Adipocyte (in vitro differentiated cells): Measurements from ENCODE around the gene NR1H2.
A peak's percentile ranks its signal among the peaks of the same experiment; 100 is the strongest.
"Not testable (repeated sequence)": the region's sequence is repeated elsewhere in the genome, so short reads cannot be mapped to it uniquely, and the experiment has no call there.

Source experiments
- DNase-seq: peaks from one replicate; pipeline ENCODE4 v3.0.0-alpha.2; 2015; ENCODE audit warnings: low read depth
- H3K27me3 ChIP-seq: replicated peaks from 2 replicates; pipeline ENCODE4 v1.7.0; 2013; ENCODE audit warnings: mild to moderate bottlenecking, low read length, moderate library complexity; ENCODE audit not compliant: control insufficient read depth, insufficient read depth
- H3K36me3 ChIP-seq: 2 replicates; pipeline ENCODE4 v1.7.0; 2013; ENCODE audit warnings: low read length, mild to moderate bottlenecking, moderate library complexity; ENCODE audit not compliant: control insufficient read depth, insufficient read depth, severe bottlenecking
- H3K4me1 ChIP-seq: 2 replicates; pipeline ENCODE4 v1.7.0; 2013; ENCODE audit warnings: mild to moderate bottlenecking, low read length, moderate library complexity; ENCODE audit not compliant: control insufficient read depth, insufficient read depth
- H3K4me3 ChIP-seq: 2 replicates; pipeline ENCODE4 v1.7.0; 2013; ENCODE audit warnings: mild to moderate bottlenecking, low read length, moderate library complexity
- H3K9ac ChIP-seq: 2 replicates; pipeline ENCODE4 v1.7.0; 2013; ENCODE audit warnings: mild to moderate bottlenecking, low read length, moderate library complexity
- H3K9me3 ChIP-seq: 2 replicates; pipeline ENCODE4 v1.7.0; 2013; ENCODE audit warnings: mild to moderate bottlenecking, low read length, moderate library complexity; ENCODE audit not compliant: control insufficient read depth

NR1H2 gene

DNA sequence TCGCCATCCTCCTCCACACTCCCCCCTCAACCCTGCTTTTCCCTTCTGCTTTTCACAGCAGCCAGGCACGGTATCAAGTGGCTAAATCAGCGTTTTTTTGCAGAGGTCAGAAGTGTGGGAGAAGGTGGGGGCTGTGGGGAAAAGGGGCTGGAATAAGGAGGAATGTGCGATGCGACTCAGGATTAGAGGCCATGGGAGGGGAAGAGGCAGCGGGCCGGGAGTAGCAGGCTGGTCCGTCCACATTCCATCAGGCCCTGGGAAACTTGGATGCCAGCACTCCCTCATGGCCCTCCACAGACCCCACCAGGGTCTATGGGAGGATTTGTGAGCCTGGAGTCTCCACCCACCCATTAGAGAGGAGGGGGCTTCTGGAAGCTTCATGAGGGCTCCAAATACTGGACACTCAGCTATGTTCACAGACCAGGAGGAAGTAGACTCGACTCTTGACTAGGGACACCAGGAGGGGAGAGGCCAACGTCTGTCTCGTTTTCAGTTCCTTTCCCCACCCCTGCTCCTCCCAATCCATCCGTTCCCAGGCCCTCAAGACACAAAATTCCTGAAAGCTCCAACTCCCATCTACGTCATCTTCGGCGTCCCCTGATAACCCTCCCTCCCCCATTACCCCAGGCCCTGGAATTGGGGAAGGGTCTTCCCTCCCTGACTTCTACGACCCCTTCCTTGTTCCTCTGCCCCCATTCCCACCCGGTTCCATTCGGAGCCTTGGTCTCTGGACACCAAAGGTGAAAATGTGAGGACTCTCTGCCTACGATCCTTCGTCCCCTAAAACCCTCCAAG, 43.8 kb upstream of the NR1H2 start:
- Histone ChIP-seq H3K9ac (no peak overlapping the region), H3K4me3 (no peak overlapping the region), H3K27me3 (peaks cover 36% of the 10 kb centered on the region), H3K9me3 (no peaks in the 10 kb centered on the region), H3K36me3 (no peaks in the 10 kb centered on the region), H3K4me1 (peaks cover 9% of the 10 kb centered on the region)
- no peak for DNase-seq

DNA sequence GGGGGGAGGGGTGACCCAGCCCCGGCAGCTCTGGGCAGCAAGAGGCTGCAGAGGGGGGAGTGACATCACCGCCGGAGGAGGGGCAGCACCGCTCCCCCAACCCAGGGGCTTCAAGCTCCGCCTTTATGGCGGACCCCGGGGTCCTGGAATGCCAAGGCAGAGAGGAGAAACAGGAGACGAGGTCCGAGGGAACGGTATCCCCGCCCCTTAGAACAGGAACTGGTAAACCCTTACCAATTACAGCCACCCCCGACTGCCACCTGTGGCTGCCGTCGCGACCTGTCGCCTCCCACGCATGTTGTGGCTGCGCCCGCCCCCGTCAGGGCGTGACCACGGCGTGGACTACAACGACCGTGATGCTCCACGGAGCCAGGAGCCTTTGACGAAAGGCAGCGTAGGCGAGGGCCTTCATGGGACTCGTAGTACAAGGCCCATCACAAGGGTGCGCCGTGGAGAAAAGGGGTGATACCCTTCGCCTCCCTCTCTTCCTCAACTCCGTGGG, 43.0 kb upstream of the NR1H2 start:
- peak overlapping the region; percentile 79 for H3K4me3 ChIP-seq
- no peaks in the 10 kb centered on the region for H3K9me3 ChIP-seq
- peaks cover 9% of the 10 kb centered on the region for H3K4me1 ChIP-seq
- H3K9ac ChIP-seq: peak overlapping the region; percentile 70
- H3K27me3 ChIP-seq: peaks cover 35% of the 10 kb centered on the region
- H3K36me3 ChIP-seq: no peaks in the 10 kb centered on the region
- peak; percentile 88 for DNase-seq

DNA sequence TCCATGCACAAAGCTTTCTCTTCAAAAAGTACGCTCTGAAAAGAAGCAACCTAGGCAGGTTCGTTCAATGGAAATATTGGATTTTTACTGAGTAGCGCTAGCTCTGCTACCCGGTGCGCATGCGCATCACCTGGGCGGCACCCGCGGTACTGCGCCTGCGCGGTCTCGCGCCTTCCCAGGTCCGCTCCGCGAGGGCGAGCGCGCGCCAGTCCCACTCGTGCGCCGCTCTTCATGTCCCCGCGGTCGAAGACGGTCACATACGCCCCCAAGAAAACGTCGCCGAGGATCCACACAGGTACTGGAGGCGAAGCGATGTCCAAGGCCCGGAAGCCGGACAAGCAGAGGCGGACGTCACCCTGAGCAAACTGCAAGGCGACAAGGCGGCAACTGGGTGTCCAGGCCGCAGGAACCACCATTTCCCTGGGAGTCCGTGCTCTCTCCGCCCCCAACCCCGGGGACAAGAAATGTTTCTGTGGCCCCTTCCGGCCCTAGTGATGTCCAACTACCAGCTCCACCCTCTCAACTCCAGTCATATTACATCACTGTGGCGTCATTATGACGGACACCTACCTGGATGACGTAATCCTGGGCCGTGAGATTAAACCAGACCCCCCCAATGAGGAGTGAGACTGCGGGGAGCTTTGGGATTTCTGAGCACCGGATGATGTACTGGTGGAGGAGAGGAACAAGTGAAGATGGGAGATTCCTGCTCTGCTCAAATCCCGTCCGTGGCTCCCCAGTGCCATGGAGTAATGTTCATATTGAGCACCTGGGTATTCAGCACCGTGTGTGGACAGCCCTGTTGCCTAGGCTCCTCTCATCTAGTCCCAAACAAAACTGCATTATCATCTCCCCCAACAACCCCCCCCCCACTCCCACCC, 42.3 kb upstream of the NR1H2 start:
- Histone ChIP-seq H3K4me1 (peaks cover 9% of the 10 kb centered on the region), H3K9ac (peak overlapping the region; percentile 70), H3K27me3 (peaks cover 35% of the 10 kb centered on the region), H3K36me3 (no peaks in the 10 kb centered on the region), H3K9me3 (no peaks in the 10 kb centered on the region), H3K4me3 (peak overlapping the region; percentile 79)
- peak; percentile 84 for DNase-seq

DNA sequence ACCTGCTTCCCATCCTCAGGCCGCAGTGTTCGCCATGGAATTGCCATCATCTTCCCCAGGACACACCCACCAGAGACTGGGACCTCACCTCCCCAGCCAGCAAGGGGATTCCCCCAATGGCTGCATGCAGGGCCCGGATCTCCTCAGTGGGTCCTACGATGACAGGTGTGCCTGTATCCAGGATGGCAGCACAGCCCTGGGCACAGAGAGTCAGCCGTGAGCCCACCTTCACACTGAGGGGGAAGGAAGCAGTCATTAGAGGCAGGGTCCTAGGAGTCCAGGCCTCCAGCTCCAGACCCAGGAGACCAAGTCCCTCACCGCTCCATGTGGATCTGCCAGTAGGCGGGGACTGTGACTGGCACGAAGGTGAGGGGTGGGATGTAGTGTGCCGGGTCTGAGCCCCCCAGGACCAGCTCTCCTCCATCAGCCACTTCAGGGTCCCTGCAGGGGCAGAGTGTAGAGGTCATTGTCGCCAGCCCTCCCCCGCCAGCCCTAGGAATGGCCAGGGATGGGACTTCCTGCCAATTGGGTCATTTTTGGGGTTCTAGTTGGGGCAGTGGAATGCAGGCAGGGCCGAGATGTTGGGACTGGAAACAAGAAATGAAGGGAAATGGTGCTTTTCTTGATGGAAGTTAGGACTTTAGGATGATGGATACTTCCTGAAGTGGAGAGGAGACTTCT, 41.4 kb upstream of the NR1H2 start:
- H3K4me3 ChIP-seq: no peak overlapping the region
- H3K9ac ChIP-seq: no peak overlapping the region
- H3K4me1 ChIP-seq: peaks cover 9% of the 10 kb centered on the region
- peaks cover 32% of the 10 kb centered on the region for H3K27me3 ChIP-seq
- H3K9me3 ChIP-seq: no peaks in the 10 kb centered on the region
- no peak for DNase-seq
- no peaks in the 10 kb centered on the region for H3K36me3 ChIP-seq

DNA sequence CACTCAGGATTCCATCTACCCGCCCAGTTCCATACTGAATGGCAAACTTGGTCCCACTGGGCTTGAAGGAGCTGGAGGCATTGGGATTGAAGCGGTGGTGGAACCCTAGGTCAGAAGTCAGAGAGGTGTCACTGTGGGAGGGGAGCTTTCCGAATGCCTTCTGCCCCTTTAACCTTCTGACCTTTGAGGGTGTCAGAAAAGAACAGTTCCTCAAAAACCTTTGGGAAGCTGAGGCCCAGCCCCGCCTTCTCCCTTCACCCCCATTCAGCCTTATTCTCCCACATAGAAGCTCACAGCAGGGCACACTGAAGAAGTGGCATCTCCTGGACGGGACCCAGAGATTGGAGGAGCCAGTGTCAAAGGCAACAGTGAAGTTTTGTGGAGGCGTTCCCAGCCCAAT, 39.2 kb upstream of the NR1H2 start:
- not testable (repeated sequence) for H3K36me3 ChIP-seq, H3K4me1 ChIP-seq, H3K4me3 ChIP-seq, DNase-seq, H3K9ac ChIP-seq, H3K9me3 ChIP-seq
- peaks cover 18% of the 10 kb centered on the region for H3K27me3 ChIP-seq

DNA sequence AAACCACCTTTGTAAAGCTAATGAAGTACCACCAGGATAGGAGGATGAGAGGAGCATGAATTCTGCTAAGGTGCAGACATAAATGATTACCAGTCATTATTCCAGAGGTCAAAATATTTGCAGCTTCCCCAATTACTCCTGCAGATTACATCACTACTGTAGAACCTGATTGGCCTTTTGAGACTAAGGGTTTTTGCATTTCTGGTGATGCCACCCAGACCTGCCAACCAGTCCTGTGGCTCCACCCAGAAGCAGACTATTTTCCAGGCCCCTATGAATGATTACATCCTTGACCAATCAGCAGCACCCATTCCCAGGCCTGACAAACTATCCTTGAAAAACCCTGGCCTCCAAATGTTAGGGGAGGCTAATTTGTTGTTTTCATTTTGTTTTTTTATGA, 35.9 kb upstream of the NR1H2 start:
- Histone ChIP-seq H3K27me3 (peaks cover 8% of the 10 kb centered on the region), H3K9ac (no peak overlapping the region), H3K9me3 (peaks cover 17% of the 10 kb centered on the region), H3K4me3 (no peak overlapping the region), H3K36me3 (no peaks in the 10 kb centered on the region), H3K4me1 (no peaks in the 10 kb centered on the region)
- DNase-seq: no peak

DNA sequence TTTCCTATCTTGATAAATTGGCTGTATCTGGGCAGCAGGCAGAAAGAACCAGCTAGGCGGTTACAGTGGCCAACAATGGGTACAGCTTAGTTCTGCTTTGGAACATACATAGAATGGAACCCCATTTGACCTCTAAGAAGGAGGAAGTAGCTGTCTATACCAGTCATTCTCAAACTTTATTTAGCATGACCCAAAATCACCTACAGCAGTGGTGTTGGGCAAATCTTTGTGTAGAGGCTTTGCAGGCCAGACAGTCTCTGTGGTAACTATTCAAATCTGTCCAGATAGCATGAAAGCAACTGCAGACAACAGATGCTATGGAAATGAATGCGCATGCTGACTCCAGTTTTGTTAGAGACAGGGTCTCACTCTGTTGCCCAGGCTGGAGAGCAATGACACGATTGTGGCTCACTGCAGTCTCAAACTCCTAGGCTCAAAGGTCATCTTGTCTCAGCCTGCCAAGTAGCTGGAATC, 35.1 kb upstream of the NR1H2 start:
- H3K4me3 ChIP-seq: no peak overlapping the region
- DNase-seq: no peak
- H3K9ac ChIP-seq: no peak overlapping the region
- H3K4me1 ChIP-seq: no peaks in the 10 kb centered on the region
- peaks cover 4% of the 10 kb centered on the region for H3K27me3 ChIP-seq
- peaks cover 20% of the 10 kb centered on the region for H3K9me3 ChIP-seq
- no peaks in the 10 kb centered on the region for H3K36me3 ChIP-seq

DNA sequence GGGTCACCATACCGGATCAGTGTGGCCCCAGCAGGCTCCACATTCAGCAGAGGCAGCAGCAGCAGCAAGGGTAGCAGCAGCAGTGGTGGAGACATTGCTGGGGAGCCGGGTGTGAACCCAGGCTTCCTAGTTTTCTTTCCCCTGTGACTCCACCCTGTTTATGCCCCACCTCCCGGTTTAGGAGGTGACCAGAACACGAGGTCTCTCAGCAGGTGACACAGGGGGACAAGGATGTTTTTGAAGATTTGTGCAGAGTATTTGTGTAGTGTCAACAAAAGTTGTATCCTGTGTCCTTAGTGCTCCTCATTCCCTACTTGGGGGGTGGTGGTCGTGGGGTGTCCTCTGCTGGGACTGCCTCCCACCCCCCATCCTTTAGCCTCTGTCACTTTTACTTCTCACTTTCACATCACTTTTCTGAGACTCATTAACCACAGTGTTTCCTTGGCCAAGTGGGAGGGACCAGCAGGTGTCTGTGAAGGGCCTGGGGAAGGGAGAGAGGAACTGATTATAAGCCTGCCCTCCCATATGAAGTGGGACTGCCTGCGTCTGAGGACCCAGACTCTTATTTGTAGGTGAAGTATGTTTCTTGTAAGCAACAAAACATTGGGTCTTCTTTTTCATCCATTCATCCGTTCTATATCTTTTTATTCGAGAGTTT, 31.5 kb upstream of the NR1H2 start:
- peaks cover 3% of the 10 kb centered on the region for H3K27me3 ChIP-seq
- no peaks in the 10 kb centered on the region for H3K4me1 ChIP-seq
- no peak for DNase-seq
- H3K4me3 ChIP-seq: no peak overlapping the region
- peaks cover 22% of the 10 kb centered on the region for H3K9me3 ChIP-seq
- no peaks in the 10 kb centered on the region for H3K36me3 ChIP-seq
- H3K9ac ChIP-seq: no peak overlapping the region

DNA sequence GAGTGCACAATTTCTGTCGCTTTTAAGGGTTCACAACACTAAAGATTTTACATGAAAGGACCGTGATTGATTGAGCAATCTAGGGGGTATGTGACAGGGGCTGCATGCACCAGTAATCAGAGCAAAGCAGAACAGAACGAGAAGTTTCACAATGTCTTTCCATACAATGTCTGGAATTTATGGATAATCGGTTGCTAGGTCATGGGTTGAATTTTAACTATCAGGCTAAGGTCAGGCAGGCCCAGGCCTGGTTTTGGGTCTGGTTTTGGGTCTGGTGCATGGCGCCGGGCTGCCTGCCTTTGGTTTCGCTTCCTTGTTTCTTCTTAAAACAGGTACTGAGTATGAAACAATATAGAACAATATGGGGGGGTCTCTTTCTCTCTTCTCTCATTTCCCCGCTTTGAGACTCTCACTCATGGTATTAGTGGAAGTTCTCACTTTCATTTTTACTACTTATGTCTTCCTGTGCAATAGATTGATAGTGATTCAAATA, 29.1 kb upstream of the NR1H2 start:
- not testable (repeated sequence) for H3K4me1 ChIP-seq, H3K27me3 ChIP-seq, H3K4me3 ChIP-seq, H3K36me3 ChIP-seq, H3K9ac ChIP-seq, DNase-seq
- H3K9me3 ChIP-seq: peaks cover 15% of the 10 kb centered on the region

DNA sequence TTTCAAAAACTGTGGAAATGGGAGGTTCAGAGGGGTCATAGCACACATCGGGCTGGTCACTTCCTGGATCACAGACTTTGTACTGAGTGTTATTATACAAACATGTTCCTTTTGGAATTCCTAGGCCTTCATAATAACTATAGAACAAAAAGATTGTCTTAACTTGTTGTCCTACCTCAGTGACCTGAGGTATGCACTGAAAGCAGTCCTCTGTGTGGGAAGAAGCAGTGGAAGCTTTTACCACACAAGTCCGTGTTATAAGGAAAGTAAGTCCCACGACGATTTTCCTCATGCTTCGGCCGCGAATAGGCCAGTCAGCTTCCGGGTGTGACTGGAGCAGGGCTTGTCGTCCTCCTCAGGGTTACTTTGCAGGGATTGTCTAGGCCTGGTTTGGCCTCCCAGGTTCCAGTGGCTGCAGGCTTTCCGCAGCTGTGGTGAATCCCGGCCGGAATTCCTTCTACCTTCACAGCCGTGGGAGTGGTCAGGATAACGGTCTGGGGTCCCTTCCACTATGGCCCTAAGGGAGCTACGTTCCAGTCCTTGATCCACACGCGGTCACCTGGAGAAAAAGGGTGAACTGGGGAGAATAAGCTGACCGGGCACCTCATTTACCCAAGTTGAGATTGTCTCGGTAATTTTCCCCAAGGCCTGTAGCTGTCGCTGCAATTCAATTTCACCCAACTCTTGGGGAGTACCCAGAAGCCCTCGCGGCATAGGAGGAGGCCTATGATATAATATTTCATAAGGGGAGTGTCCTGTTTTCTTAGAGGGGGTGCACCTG, 26.8 kb upstream of the NR1H2 start:
- peaks cover 13% of the 10 kb centered on the region for H3K9me3 ChIP-seq
- H3K27me3 ChIP-seq: peaks cover 6% of the 10 kb centered on the region
- H3K9ac ChIP-seq: no peak overlapping the region
- H3K4me3 ChIP-seq: no peak overlapping the region
- no peaks in the 10 kb centered on the region for H3K4me1 ChIP-seq
- no peak for DNase-seq
- H3K36me3 ChIP-seq: no peaks in the 10 kb centered on the region
